Fibroblast of lung (primary cell): ENCODE measurements around the gene RHOT1. TPM values are rescaled to one million over a fixed set of nuclear protein-coding genes. Genes with fewer than 3 reads are reported as not detected.
"Not testable (repeated sequence)": the region's sequence is repeated elsewhere in the genome, so short reads cannot be mapped to it uniquely, and the experiment has no call there.

ENCODE experiments used
- DNase-seq, 2 donors: peaks; one replicate each; pipeline versions ENCODE4 v3.0.0 to v3.0.0-alpha.2; 2010; ENCODE audit warnings: low read depth in 2 of 2
- H2AFZ ChIP-seq: 2 replicates; pipeline ENCODE4 v1.5.1; 2012; ENCODE audit warnings: low read length, control low read depth, inconsistent platforms
- H3K27ac ChIP-seq: 2 replicates; pipeline ENCODE4 v1.5.1; 2011; ENCODE audit warnings: low read length, control low read depth; ENCODE audit not compliant: insufficient read depth
- H3K27me3 ChIP-seq: 2 replicates; pipeline ENCODE4 v1.5.1; 2011; ENCODE audit warnings: mild to moderate bottlenecking, low read length; ENCODE audit not compliant: control insufficient read depth, insufficient read depth
- H3K36me3 ChIP-seq: 2 replicates; pipeline ENCODE4 v1.5.1; 2011; ENCODE audit warnings: low read length; ENCODE audit not compliant: control insufficient read depth, insufficient read depth
- H3K4me1 ChIP-seq: 2 replicates; pipeline ENCODE4 v1.5.1; 2011; ENCODE audit warnings: low read length; ENCODE audit not compliant: control insufficient read depth, insufficient read depth; ENCODE audit errors: extremely low read depth
- H3K4me2 ChIP-seq: 2 replicates; pipeline ENCODE4 v1.5.1; 2011; ENCODE audit warnings: low read length, control low read depth; ENCODE audit not compliant: insufficient read depth; ENCODE audit errors: extremely low read depth
- H3K4me3 ChIP-seq, 4 experiments: fragments of 200-600 bp in 1 of 4; sonication (generic) in 1 of 4; replicated peaks in 1 of 4; 2 replicates each; pipeline ENCODE4 v1.5.1; 2011 to 2016; ENCODE audit warnings: low read length in 4 of 4, low read depth in 3 of 4, mild to moderate bottlenecking in 3 of 4, control low read depth in 2 of 4, inconsistent platforms in 1 of 4, mixed read lengths in 1 of 4; ENCODE audit not compliant: insufficient read depth in 1 of 4; ENCODE audit errors: control extremely low read depth in 1 of 4
- H3K79me2 ChIP-seq: 2 replicates; pipeline ENCODE4 v1.5.1; 2012; ENCODE audit warnings: mild to moderate bottlenecking, low read length, inconsistent platforms; ENCODE audit not compliant: control insufficient read depth, insufficient read depth
- H3K9ac ChIP-seq: 2 replicates; pipeline ENCODE4 v1.5.1; 2011; ENCODE audit warnings: mild to moderate bottlenecking, low read length, control low read depth; ENCODE audit not compliant: insufficient read depth
- H3K9me3 ChIP-seq: 2 replicates; pipeline ENCODE4 v1.5.1; 2012; ENCODE audit warnings: low read depth, low read length; ENCODE audit not compliant: control insufficient read depth, insufficient read depth
- H4K20me1 ChIP-seq: 2 replicates; pipeline ENCODE4 v1.5.1; 2011; ENCODE audit warnings: low read length; ENCODE audit not compliant: control insufficient read depth, insufficient read depth; ENCODE audit errors: extremely low read depth
- EZH2 ChIP-seq: IDR thresholded peaks from 2 replicates; pipeline ENCODE4 v1.5.1; 2012; ENCODE audit warnings: low read length, control low read depth, mild to moderate bottlenecking; ENCODE audit errors: missing control alignments
- polyA plus RNA-seq, 2 donors: library from polyadenylated mRNA; depleted of rRNA in 1 of 2; stranded (reverse) in 1 of 2; unstranded in 1 of 2; fragments of >200 nt; gene quantifications; 2 replicates each; pipeline ENCODE4 v1.2.1, GENCODE V29; 2011 to 2012; ENCODE audit warnings: missing spikeins in 1 of 2
- total RNA-seq: library from RNA; depleted of rRNA; stranded (reverse); fragments of >200 nt; gene quantifications from 2 replicates; pipeline ENCODE4 v1.2.1, GENCODE V29; 2014
- TF ChIP-seq, protein P1 (sequence below), 2 donors: IDR thresholded peaks in 1 of 2; conservative IDR thresholded peaks in 1 of 2; 1 replicate in 1 of 2; 2 replicates in 1 of 2; pipeline ENCODE4 v1.5.1; 2011 to 2012; ENCODE audit warnings: low read length in 2 of 2, control low read depth in 1 of 2, inconsistent platforms in 1 of 2, low read depth in 1 of 2, mild to moderate bottlenecking in 1 of 2

Gene RHOT1
- total and polyA plus RNA-seq, 2 donors (not counting 1 experiment from before 2014, with no cell fraction given) = 45.6 to 58.8 TPM

DNA sequence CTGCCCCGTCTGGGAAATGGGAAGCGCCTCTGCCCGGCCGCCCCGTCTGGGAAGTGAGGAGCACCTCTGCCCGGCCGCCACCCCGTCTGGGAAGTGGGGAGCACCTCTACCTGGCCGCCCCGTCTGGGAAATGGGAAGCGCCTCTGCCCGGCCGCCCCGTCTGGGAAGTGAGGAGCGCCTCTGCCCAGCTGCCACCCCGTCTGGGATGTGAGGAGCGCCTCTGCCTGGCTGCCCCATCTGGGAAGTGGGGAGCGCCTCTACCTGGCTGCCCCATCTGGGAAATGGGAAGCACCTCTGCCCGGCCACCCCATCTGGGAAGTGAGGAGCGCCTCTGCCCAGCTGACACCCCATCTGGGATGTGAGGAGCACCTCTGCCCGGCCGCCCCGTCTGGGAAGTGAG, 36.8 kb downstream of the RHOT1 start:
- H3K79me2 ChIP-seq = not testable (repeated sequence)

DNA sequence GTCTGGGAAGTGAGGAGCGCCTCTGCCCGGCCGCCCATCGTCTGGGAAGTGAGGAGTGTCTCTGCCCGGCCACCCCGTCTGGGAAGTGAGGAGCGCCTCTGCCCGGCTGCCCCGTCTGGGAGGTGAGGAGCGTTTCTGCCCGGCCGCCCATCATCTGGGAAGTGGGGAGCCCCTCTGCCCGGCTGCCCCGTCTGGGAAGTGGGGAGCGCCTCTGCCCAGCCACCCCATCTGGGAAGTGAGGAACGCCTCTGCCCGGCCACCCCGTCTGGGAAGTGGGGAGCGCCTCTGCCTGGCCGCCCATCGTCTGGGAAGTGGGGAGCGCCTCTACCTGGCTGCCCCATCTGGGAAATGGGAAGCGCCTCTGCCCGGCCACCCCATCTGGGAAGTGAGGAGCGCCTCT, 37.2 kb downstream of the RHOT1 start:
- H3K9me3 ChIP-seq, H3K4me2 ChIP-seq, H2AFZ ChIP-seq, H3K4me1 ChIP-seq, H3K4me3 ChIP-seq, H3K27me3 ChIP-seq, H3K79me2 ChIP-seq, H3K36me3 ChIP-seq, DNase-seq, H3K27ac ChIP-seq, H4K20me1 ChIP-seq, H3K9ac ChIP-seq: not testable (repeated sequence)

More for the DNA sequence above, 36.8 kb downstream of the RHOT1 start:
- H2AFZ ChIP-seq, H3K4me3 ChIP-seq, H3K4me1 ChIP-seq, H3K36me3 ChIP-seq, H3K4me2 ChIP-seq, H3K27me3 ChIP-seq, H3K9ac ChIP-seq, DNase-seq, H4K20me1 ChIP-seq, H3K27ac ChIP-seq, H3K9me3 ChIP-seq: not testable (repeated sequence)

DNA sequence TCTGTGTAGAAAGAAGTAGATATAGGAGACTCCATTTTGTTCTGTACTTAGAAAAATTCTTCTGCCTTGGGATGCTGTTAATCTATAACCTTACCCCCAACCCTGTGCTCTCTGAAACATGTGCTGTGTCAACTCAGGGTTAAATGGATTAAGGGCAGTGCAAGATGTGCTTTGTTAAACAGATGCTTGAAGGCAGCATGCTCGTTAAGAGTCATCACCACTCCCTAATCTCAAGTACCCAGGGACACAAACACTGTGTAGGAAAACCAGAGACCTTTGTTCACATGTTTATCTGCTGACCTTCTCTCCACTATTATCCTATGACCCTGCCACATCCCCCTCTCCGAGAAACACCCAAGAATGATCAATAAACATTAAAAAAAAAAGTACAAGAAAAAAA, 38.0 kb downstream of the RHOT1 start:
- H3K27me3 ChIP-seq, H3K79me2 ChIP-seq, H3K9me3 ChIP-seq, H3K4me3 ChIP-seq, H3K4me1 ChIP-seq, H3K4me2 ChIP-seq, H3K36me3 ChIP-seq, H3K27ac ChIP-seq, DNase-seq, H2AFZ ChIP-seq, H4K20me1 ChIP-seq, H3K9ac ChIP-seq: not testable (repeated sequence)

DNA sequence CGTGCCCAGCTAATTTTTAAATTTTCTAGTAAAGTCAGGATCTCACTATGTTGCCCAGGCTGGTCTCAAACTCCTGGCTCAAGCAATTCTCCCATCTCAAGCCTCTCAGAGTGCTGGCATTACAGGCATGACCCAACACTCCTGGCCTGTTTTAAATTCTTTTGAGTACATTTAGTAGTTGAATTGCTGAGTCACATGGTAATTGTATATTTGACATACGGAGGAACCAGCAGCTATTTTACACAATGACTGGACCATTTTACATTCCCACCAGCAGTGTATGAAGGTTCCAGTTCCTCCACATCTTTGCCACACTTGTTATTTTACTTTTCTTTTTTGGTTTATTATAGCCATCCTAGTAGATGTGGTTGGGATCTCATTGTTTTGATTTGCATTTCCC, 43.6 kb downstream of the RHOT1 start:
- Histone ChIP-seq H3K9me3 (no peaks in the 10 kb centered on the region), H4K20me1 (no peaks in the 10 kb centered on the region), H2AFZ (no peak overlapping the region), H3K27me3 (no peaks in the 10 kb centered on the region), H3K27ac (no peak overlapping the region), H3K4me1 (peaks cover 3% of the 10 kb centered on the region), H3K79me2 (no peaks in the 10 kb centered on the region), H3K4me2 (no peak overlapping the region), H3K9ac (no peak overlapping the region), H3K4me3 (no peak overlapping the region), H3K36me3 (peaks cover 2% of the 10 kb centered on the region)
- TF ChIP-seq, protein P1, sequence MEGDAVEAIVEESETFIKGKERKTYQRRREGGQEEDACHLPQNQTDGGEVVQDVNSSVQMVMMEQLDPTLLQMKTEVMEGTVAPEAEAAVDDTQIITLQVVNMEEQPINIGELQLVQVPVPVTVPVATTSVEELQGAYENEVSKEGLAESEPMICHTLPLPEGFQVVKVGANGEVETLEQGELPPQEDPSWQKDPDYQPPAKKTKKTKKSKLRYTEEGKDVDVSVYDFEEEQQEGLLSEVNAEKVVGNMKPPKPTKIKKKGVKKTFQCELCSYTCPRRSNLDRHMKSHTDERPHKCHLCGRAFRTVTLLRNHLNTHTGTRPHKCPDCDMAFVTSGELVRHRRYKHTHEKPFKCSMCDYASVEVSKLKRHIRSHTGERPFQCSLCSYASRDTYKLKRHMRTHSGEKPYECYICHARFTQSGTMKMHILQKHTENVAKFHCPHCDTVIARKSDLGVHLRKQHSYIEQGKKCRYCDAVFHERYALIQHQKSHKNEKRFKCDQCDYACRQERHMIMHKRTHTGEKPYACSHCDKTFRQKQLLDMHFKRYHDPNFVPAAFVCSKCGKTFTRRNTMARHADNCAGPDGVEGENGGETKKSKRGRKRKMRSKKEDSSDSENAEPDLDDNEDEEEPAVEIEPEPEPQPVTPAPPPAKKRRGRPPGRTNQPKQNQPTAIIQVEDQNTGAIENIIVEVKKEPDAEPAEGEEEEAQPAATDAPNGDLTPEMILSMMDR (conservative IDR thresholded peaks at IDR 0.05 in 1 of 2, IDR thresholded peaks at IDR 0.05 in 1 of 2; ENCODE audit: low read depth in 1 of 2, low read length in 2 of 2) = no peak
- TF ChIP-seq EZH2 = no peak
- no peak for DNase-seq
